Caco-2 (cell line): ENCODE measurements around the gene CAMTA2. TPM values are rescaled to one million over a fixed set of nuclear protein-coding genes. Genes with fewer than 3 reads are reported as not detected.

Experiments used
- BruUV-seq: library from RNA; stranded (reverse); fragments of 400-500 nt; replicated peaks from 2 replicates; lab custom pipeline; 2021; lab: Mats Ljungman, UMichigan
- CTCF ChIA-PET: fragments of 300-600 bp; sonication (Branson Sonifier 250); formaldehyde crosslinking; loops from one replicate; lab custom pipeline; 2022; ENCODE audit warnings: antibody characterized with exemption; lab: Charles Lee
- POLR2A ChIA-PET: fragments of 300-600 bp; sonication (Branson Sonifier 250); formaldehyde crosslinking; loops from one replicate; lab custom pipeline; 2022; ENCODE audit warnings: antibody characterized with exemption; lab: Charles Lee
- DNase-seq, 2 experiments: peaks; one replicate each; pipeline versions ENCODE4 v3.0.0 to v3.0.0-alpha.2; 2020 to 2022
- H3K27me3 ChIP-seq: replicated peaks from 2 replicates; pipeline ENCODE4 v1.6.0; 2011; ENCODE audit warnings: low read length; ENCODE audit not compliant: control insufficient read depth, insufficient read depth
- H3K36me3 ChIP-seq: 2 replicates; pipeline ENCODE4 v1.5.1; 2011; ENCODE audit warnings: low read length; ENCODE audit not compliant: control insufficient read depth, insufficient read depth
- H3K4me1 ChIP-seq: fragments of 250-450 bp; sonication (Bioruptor Pico); 2 replicates; pipeline ENCODE4 v1.5.1; 2020; ENCODE audit warnings: mild to moderate bottlenecking
- H3K4me3 ChIP-seq: 2 replicates; pipeline ENCODE4 v1.5.1; 2011; ENCODE audit warnings: low read depth, mild to moderate bottlenecking, control low read depth, low read length
- H3K9me3 ChIP-seq: fragments of 250-450 bp; sonication (Bioruptor Pico); 2 replicates; pipeline ENCODE4 v1.5.1; 2020; ENCODE audit warnings: mild to moderate bottlenecking, moderate library complexity
- H3K27ac Mint-ChIP-seq: one replicate; pipeline ENCODE4 v1.8.0; 2022; ENCODE audit warnings: mixed read lengths; ENCODE audit not compliant: unreplicated experiment
- H3K27me3 Mint-ChIP-seq: one replicate; pipeline ENCODE4 v1.8.0; 2022; ENCODE audit warnings: mixed read lengths; ENCODE audit not compliant: insufficient read depth, unreplicated experiment
- H3K36me3 Mint-ChIP-seq: one replicate; pipeline ENCODE4 v1.8.0; 2022; ENCODE audit warnings: mild to moderate bottlenecking, mixed read lengths; ENCODE audit not compliant: insufficient read depth, unreplicated experiment
- H3K4me1 Mint-ChIP-seq: one replicate; pipeline ENCODE4 v1.8.0; 2022; ENCODE audit warnings: low read depth, mixed read lengths; ENCODE audit not compliant: unreplicated experiment
- H3K4me3 Mint-ChIP-seq: one replicate; pipeline ENCODE4 v1.8.0; 2022; ENCODE audit warnings: mild to moderate bottlenecking, moderate library complexity, mixed read lengths; ENCODE audit not compliant: unreplicated experiment
- H3K9me3 Mint-ChIP-seq: one replicate; pipeline ENCODE4 v1.8.0; 2022; ENCODE audit warnings: mixed read lengths; ENCODE audit not compliant: unreplicated experiment
- intact Hi-C: fragments of 100-400 bp; cut with micrococcal nuclease; formaldehyde crosslinking; loops from one replicate; pipeline ENCODE4 v1.10.0; 2022; ENCODE audit not compliant: unreplicated experiment
- total RNA-seq: library from RNA; stranded (reverse); gene quantifications from 2 replicates; pipeline ENCODE4 v1.2.3, GENCODE V29; 2022
- TF ChIP-seq, protein P1 (sequence below), 2 experiments: fragments of 200-600 bp in 1 of 2; IDR thresholded peaks; 1 replicate in 1 of 2; 2 replicates in 1 of 2; pipeline versions ENCODE4 v1.5.1 to v1.8.0; 2011 to 2022; ENCODE audit warnings: antibody characterized with exemption in 1 of 2, control low read depth in 1 of 2, inconsistent platforms in 1 of 2, low read depth in 1 of 2, low read length in 1 of 2, mild to moderate bottlenecking in 1 of 2, moderate library complexity in 1 of 2; ENCODE audit not compliant: insufficient read depth in 1 of 2, severe bottlenecking in 1 of 2, unreplicated experiment in 1 of 2

The CAMTA2 gene
- total RNA-seq, 1 experiment from 2014 or later = 18.8 TPM

DNA sequence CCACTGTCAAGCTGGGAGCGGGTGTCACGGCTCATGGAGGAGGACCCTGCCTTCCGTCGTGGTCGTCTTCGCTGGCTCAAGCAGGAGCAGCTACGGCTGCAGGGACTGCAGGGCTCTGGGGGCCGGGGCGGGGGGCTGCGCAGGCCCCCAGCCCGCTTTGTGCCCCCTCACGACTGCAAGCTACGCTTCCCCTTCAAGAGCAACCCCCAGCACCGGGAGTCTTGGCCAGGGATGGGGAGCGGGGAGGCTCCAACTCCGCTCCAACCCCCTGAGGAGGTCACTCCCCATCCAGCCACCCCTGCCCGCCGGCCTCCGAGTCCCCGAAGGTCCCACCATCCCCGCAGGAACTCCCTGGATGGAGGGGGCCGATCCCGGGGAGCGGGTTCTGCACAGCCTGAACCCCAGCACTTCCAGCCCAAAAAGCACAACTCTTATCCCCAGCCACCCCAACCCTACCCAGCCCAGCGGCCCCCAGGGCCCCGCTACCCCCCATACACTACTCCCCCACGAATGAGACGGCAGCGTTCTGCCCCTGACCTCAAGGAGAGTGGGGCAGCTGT lies 36.2 kb upstream of the CAMTA2 start:
- no peak for DNase-seq
- POLR2A ChIA-PET = no interaction called here
- BruUV-seq = no TSS peak
- Mint-ChIP-seq H3K4me3 (no peak overlapping the region), H3K27ac (peak overlapping the region; percentile 51), H3K4me1 (peaks cover 10% of the 10 kb centered on the region), H3K9me3 (no peaks in the 10 kb centered on the region), H3K27me3 (no peaks in the 10 kb centered on the region), H3K36me3 (peaks cover 37% of the 10 kb centered on the region)
- H3K36me3 ChIP-seq = no peaks in the 10 kb centered on the region
- CTCF ChIA-PET = no interaction called here
- no peak overlapping the region for H3K4me3 ChIP-seq
- H3K9me3 ChIP-seq = no peaks in the 10 kb centered on the region
- no peaks in the 10 kb centered on the region for H3K4me1 ChIP-seq
- TF ChIP-seq, protein P1, sequence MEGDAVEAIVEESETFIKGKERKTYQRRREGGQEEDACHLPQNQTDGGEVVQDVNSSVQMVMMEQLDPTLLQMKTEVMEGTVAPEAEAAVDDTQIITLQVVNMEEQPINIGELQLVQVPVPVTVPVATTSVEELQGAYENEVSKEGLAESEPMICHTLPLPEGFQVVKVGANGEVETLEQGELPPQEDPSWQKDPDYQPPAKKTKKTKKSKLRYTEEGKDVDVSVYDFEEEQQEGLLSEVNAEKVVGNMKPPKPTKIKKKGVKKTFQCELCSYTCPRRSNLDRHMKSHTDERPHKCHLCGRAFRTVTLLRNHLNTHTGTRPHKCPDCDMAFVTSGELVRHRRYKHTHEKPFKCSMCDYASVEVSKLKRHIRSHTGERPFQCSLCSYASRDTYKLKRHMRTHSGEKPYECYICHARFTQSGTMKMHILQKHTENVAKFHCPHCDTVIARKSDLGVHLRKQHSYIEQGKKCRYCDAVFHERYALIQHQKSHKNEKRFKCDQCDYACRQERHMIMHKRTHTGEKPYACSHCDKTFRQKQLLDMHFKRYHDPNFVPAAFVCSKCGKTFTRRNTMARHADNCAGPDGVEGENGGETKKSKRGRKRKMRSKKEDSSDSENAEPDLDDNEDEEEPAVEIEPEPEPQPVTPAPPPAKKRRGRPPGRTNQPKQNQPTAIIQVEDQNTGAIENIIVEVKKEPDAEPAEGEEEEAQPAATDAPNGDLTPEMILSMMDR (IDR thresholded peaks at IDR 0.05; ENCODE audit: insufficient read depth in 1 of 2, low read depth in 1 of 2, low read length in 1 of 2, severe bottlenecking in 1 of 2, unreplicated experiment in 1 of 2) = no peak
- no peaks in the 10 kb centered on the region for H3K27me3 ChIP-seq
- intact Hi-C loops = no loop called here

DNA sequence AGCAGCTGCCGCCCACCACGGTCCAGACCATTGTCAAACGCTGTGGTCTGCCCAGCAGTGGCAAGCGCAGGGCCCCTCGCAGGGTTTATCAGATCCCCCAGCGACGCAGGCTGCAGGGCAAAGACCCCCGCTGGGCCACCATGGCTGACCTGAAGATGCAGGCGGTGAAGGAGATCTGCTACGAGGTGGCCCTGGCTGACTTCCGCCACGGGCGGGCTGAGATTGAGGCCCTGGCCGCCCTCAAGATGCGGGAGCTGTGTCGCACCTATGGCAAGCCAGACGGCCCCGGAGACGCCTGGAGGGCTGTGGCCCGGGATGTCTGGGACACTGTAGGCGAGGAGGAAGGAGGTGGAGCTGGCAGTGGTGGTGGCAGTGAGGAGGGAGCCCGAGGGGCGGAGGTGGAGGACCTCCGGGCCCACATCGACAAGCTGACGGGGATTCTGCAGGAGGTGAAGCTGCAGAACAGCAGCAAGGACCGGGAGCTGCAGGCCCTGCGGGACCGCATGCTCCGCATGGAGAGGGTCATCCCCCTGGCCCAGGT lies 34.8 kb upstream of the CAMTA2 start:
- CTCF ChIA-PET = no interaction called here
- no peak overlapping the region for H3K4me3 ChIP-seq
- intact Hi-C loops = no loop called here
- no peak overlapping the region for H3K4me3 Mint-ChIP-seq
- no peaks in the 10 kb centered on the region for H3K9me3 ChIP-seq
- peaks cover 37% of the 10 kb centered on the region for H3K36me3 Mint-ChIP-seq
- H3K27me3 Mint-ChIP-seq = no peaks in the 10 kb centered on the region
- no peaks in the 10 kb centered on the region for H3K27me3 ChIP-seq
- TF ChIP-seq, protein P1 (IDR thresholded peaks at IDR 0.05; ENCODE audit: insufficient read depth in 1 of 2, low read depth in 1 of 2, low read length in 1 of 2, severe bottlenecking in 1 of 2, unreplicated experiment in 1 of 2) = no peak
- H3K9me3 Mint-ChIP-seq = no peaks in the 10 kb centered on the region
- H3K36me3 ChIP-seq = no peaks in the 10 kb centered on the region
- peaks cover 10% of the 10 kb centered on the region for H3K4me1 Mint-ChIP-seq
- H3K27ac Mint-ChIP-seq = no peak overlapping the region
- POLR2A ChIA-PET = no interaction called here
- H3K4me1 ChIP-seq = no peaks in the 10 kb centered on the region
- BruUV-seq = no TSS peak
- DNase-seq = no peak

DNA sequence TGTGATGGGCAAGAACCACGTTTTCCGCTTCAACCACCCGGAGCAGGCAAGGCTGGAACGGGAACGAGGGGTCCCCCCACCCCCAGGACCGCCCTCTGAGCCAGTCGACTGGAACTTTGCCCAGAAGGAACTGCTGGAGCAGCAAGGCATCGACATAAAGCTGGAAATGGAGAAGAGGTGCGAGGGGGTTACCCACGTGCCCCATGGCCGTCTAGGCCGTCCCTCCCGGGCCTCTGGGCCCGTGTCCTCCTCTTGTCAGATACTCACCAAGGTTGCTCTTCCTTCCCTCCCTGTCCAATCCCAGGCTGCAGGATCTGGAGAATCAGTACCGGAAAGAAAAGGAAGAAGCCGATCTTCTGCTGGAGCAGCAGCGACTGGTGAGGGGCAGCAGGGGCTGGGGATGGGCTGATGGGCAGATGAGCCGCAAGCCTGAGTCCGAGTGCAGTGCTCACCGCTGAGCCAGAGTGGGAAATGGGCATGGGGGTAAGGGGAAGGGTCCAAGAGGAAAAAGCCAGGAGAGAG lies 33.1 kb upstream of the CAMTA2 start:
- Mint-ChIP-seq H3K27ac (no peak overlapping the region), H3K36me3 (peaks cover 37% of the 10 kb centered on the region), H3K4me3 (no peak overlapping the region), H3K9me3 (no peaks in the 10 kb centered on the region), H3K4me1 (peaks cover 10% of the 10 kb centered on the region), H3K27me3 (no peaks in the 10 kb centered on the region)
- no TSS peak for BruUV-seq
- ChIA-PET CTCF (no interaction called here), POLR2A (no interaction called here)
- H3K27me3 ChIP-seq = no peaks in the 10 kb centered on the region
- DNase-seq = no peak
- TF ChIP-seq, protein P1 (IDR thresholded peaks at IDR 0.05; ENCODE audit: insufficient read depth in 1 of 2, low read depth in 1 of 2, low read length in 1 of 2, severe bottlenecking in 1 of 2, unreplicated experiment in 1 of 2) = no peak
- H3K36me3 ChIP-seq = no peaks in the 10 kb centered on the region
- intact Hi-C loops = no loop called here
- no peak overlapping the region for H3K4me3 ChIP-seq
- no peaks in the 10 kb centered on the region for H3K9me3 ChIP-seq
- no peaks in the 10 kb centered on the region for H3K4me1 ChIP-seq
